OCI-LY7 (cell line): Measurements from ENCODE around the gene MESD. TPM values are rescaled to one million over a fixed set of nuclear protein-coding genes. Genes with fewer than 3 reads are reported as not detected.

Source experiments
- BruUV-seq: library from RNA; stranded (reverse); fragments of 400-500 nt; replicated peaks from 2 replicates; lab custom pipeline; 2021; lab: Mats Ljungman, UMichigan
- CTCF ChIA-PET: fragments of 300-600 bp; sonication (Branson Sonifier 250); formaldehyde crosslinking; loops from one replicate; lab custom pipeline; 2022; ENCODE audit warnings: antibody characterized with exemption; ENCODE audit not compliant: unreplicated experiment; lab: Charles Lee
- POLR2A ChIA-PET: fragments of 300-600 bp; sonication (Branson Sonifier 250); formaldehyde crosslinking; loops from one replicate; lab custom pipeline; 2022; ENCODE audit warnings: antibody characterized with exemption; lab: Charles Lee
- DNase-seq: peaks from one replicate; pipeline ENCODE4 v3.0.0-alpha.2; 2015; ENCODE audit warnings: low spot score
- H2AFZ ChIP-seq: fragments of 200-600 bp; sonication (generic), shearing (Covaris generic); 2 replicates; pipeline ENCODE4 v1.6.1; 2014; ENCODE audit warnings: mild to moderate bottlenecking, antibody characterized with exemption, low read length, moderate library complexity
- H3K27ac ChIP-seq: fragments of 200-600 bp; sonication (generic); 2 replicates; pipeline ENCODE4 v1.5.1; 2014; ENCODE audit warnings: mixed run types, low read depth, mild to moderate bottlenecking, moderate library complexity, low read length, inconsistent platforms; ENCODE audit not compliant: poor library complexity, severe bottlenecking
- H3K36me3 ChIP-seq: fragments of 200-600 bp; sonication (generic); 2 replicates; pipeline ENCODE4 v1.6.1; 2014; ENCODE audit warnings: mild to moderate bottlenecking, antibody characterized with exemption, low read length, moderate library complexity, mixed read lengths; ENCODE audit not compliant: insufficient read depth
- H3K4me1 ChIP-seq: fragments of 200-600 bp; sonication (generic); 2 replicates; pipeline ENCODE4 v1.5.1; 2014; ENCODE audit warnings: mild to moderate bottlenecking, low read length; ENCODE audit not compliant: insufficient read depth, poor library complexity, severe bottlenecking
- H3K4me2 ChIP-seq: fragments of 200-600 bp; sonication (generic); 2 replicates; pipeline ENCODE4 v1.6.1; 2014; ENCODE audit warnings: mild to moderate bottlenecking, low read length
- H3K4me3 ChIP-seq: fragments of 200-600 bp; sonication (generic); 2 replicates; pipeline ENCODE4 v1.5.1; 2014; ENCODE audit warnings: mild to moderate bottlenecking, low read depth, low read length; ENCODE audit not compliant: poor library complexity, severe bottlenecking
- H3K79me2 ChIP-seq: fragments of 200-600 bp; sonication (generic); 2 replicates; pipeline ENCODE4 v1.6.1; 2016; ENCODE audit warnings: low read depth, mild to moderate bottlenecking, low read length, moderate library complexity, mixed read lengths; ENCODE audit not compliant: insufficient read depth
- H3K9me2 ChIP-seq: fragments of 200-600 bp; sonication (generic); 2 replicates; pipeline ENCODE4 v1.6.1; 2016; ENCODE audit warnings: mild to moderate bottlenecking, low read length, mixed read lengths; ENCODE audit not compliant: insufficient read depth
- H3K9me3 ChIP-seq: fragments of 200-600 bp; sonication (generic); 2 replicates; pipeline ENCODE4 v1.6.1; 2014; ENCODE audit warnings: mild to moderate bottlenecking, mixed run types, low read length, mixed read lengths
- H4K20me1 ChIP-seq: fragments of 200-600 bp; sonication (generic); 2 replicates; pipeline ENCODE4 v1.6.1; 2014; ENCODE audit warnings: mild to moderate bottlenecking, antibody characterized with exemption, low read length, moderate library complexity, mixed read lengths; ENCODE audit not compliant: insufficient read depth
- EZH2phosphoT487 ChIP-seq: fragments of 200-600 bp; sonication (generic); IDR thresholded peaks from 2 replicates; pipeline ENCODE4 v1.6.1; 2018; ENCODE audit warnings: low read depth, borderline replicate concordance, mild to moderate bottlenecking, mixed run types, antibody characterized with exemption, low read length, moderate library complexity, mixed read lengths
- intact Hi-C: fragments of 100-400 bp; cut with micrococcal nuclease; formaldehyde crosslinking; loops from one replicate; pipeline ENCODE4 v1.10.0; 2022; ENCODE audit not compliant: unreplicated experiment
- total RNA-seq, 2 experiments: library from RNA; depleted of rRNA in 1 of 2; stranded (reverse); fragments of >200 nt in 1 of 2; shearing (Covaris generic) in 1 of 2; gene quantifications; 2 replicates each; pipeline ENCODE4 v1.2.3, GENCODE V29; 2014 to 2022
- TF ChIP-seq, protein P1 (sequence below): fragments of 200-600 bp; sonication (generic); conservative IDR thresholded peaks from 2 replicates; pipeline ENCODE4 v1.5.1; 2014; ENCODE audit warnings: mild to moderate bottlenecking, antibody characterized with exemption, low read length, moderate library complexity, mixed read lengths

The MESD gene
- total RNA-seq, 2 experiments from 2014 or later = 17.3 to 27.7 TPM

DNA sequence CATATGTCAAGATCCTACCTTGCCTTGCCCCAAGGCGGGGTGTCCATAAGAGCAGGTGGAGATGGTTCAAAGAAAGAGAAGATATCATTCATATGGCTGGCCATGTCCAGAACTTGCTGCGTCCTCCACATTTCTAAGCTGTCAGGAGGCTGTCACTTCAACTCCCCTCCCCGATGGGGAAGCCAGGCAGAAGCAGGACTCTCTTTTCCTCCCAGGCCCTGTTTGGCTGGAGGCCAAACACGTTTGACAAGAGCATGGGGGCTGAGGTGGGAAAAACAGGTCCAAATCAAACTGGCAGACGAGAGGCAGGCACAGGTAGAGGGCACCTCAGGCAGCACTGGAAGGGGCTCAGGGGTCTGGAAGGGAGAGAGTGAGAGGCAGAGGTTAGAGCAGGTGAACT, 37.7 kb downstream of the MESD start:
- no TSS peak for BruUV-seq
- Histone ChIP-seq H3K9me3 (no peaks in the 10 kb centered on the region), H3K4me3 (no peak overlapping the region), H3K4me2 (no peak overlapping the region), H3K79me2 (no peaks in the 10 kb centered on the region), H3K36me3 (no peaks in the 10 kb centered on the region), H3K27ac (no peak overlapping the region), H2AFZ (no peak overlapping the region), H4K20me1 (no peaks in the 10 kb centered on the region), H3K9me2 (no peaks in the 10 kb centered on the region), H3K4me1 (no peaks in the 10 kb centered on the region)
- ChIA-PET POLR2A (interaction anchor here (0.6 kb wide), 1 partner anchor 10 kb away, joined by 3 read pairs; no protein-coding TSS in a partner anchor), CTCF (no interaction called here)
- DNase-seq = no peak
- intact Hi-C loops = no loop called here
- TF ChIP-seq, protein P1, sequence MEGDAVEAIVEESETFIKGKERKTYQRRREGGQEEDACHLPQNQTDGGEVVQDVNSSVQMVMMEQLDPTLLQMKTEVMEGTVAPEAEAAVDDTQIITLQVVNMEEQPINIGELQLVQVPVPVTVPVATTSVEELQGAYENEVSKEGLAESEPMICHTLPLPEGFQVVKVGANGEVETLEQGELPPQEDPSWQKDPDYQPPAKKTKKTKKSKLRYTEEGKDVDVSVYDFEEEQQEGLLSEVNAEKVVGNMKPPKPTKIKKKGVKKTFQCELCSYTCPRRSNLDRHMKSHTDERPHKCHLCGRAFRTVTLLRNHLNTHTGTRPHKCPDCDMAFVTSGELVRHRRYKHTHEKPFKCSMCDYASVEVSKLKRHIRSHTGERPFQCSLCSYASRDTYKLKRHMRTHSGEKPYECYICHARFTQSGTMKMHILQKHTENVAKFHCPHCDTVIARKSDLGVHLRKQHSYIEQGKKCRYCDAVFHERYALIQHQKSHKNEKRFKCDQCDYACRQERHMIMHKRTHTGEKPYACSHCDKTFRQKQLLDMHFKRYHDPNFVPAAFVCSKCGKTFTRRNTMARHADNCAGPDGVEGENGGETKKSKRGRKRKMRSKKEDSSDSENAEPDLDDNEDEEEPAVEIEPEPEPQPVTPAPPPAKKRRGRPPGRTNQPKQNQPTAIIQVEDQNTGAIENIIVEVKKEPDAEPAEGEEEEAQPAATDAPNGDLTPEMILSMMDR = no peak
- no peak for TF ChIP-seq EZH2phosphoT487

DNA sequence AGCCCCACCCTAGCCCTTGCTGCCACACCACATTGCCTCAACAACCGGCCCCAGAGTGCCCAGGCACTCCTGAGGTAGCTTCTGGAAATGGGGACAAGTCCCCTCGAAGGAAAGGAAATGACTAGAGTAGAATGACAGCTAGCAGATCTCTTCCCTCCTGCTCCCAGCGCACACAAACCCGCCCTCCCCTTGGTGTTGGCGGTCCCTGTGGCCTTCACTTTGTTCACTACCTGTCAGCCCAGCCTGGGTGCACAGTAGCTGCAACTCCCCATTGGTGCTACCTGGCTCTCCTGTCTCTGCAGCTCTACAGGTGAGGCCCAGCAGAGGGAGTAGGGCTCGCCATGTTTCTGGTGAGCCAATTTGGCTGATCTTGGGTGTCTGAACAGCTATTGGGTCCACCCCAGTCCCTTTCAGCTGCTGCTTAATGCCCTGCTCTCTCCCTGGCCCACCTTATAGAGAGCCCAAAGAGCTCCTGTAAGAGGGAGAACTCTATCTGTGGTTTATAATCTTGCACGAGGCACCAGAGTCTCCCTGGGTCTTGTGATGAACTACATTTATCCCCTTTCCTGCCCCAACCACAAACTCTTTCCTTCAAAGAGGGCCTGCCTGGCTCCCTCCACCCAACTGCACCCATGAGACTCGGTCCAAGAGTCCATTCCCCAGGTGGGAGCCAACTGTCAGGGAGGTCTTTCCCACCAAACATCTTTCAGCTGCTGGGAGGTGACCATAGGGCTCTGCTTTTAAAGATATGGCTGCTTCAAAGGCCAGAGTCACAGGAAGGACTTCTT, 39.1 kb downstream of the MESD start:
- ChIA-PET CTCF (no interaction called here), POLR2A (no interaction called here)
- Histone ChIP-seq H3K9me2 (no peaks in the 10 kb centered on the region), H4K20me1 (no peaks in the 10 kb centered on the region), H3K79me2 (no peaks in the 10 kb centered on the region), H3K9me3 (no peaks in the 10 kb centered on the region), H3K4me3 (no peak overlapping the region), H3K27ac (no peak overlapping the region), H3K4me2 (no peak overlapping the region), H3K36me3 (no peaks in the 10 kb centered on the region), H3K4me1 (no peaks in the 10 kb centered on the region), H2AFZ (no peak overlapping the region)
- no TSS peak for BruUV-seq
- intact Hi-C loops = no loop called here
- no peak for DNase-seq
- TF ChIP-seq EZH2phosphoT487 = no peak
- TF ChIP-seq, protein P1 = no peak

DNA sequence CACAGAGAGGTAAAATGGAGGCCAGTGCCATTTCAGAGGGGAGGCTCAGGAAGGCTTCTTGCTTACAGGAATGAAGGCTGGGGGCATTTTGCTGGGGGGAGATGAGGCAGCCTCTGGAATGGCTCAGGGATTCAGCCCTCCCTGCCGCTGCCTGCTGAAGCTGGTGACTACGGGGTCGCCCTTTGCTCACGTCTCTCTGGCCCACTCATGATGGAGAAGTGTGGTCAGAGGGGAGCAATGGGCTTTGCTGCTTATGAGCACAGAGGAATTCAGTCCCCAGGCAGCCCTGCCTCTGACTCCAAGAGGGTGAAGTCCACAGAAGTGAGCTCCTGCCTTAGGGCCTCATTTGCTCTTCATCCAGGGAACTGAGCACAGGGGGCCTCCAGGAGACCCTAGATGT, 39.9 kb downstream of the MESD start:
- POLR2A ChIA-PET = no interaction called here
- Histone ChIP-seq H3K4me3 (no peak overlapping the region), H3K36me3 (no peaks in the 10 kb centered on the region), H3K4me2 (no peak overlapping the region), H3K4me1 (no peaks in the 10 kb centered on the region), H3K27ac (no peak overlapping the region), H4K20me1 (no peaks in the 10 kb centered on the region), H3K79me2 (no peaks in the 10 kb centered on the region), H2AFZ (no peak overlapping the region), H3K9me3 (no peaks in the 10 kb centered on the region), H3K9me2 (no peaks in the 10 kb centered on the region)
- no peak for DNase-seq
- no peak for TF ChIP-seq EZH2phosphoT487
- TF ChIP-seq, protein P1 = no peak
- intact Hi-C loops = no loop called here
- CTCF ChIA-PET = no interaction called here
- no TSS peak for BruUV-seq
